Measurements from ENCODE around the gene CHD9NB. TPM values are rescaled to one million over a fixed set of nuclear protein-coding genes. Genes with fewer than 3 reads are reported as not detected.
A peak's percentile ranks its signal among the peaks of the same experiment; 100 is the strongest.

The CHD9NB gene
- total and polyA plus RNA-seq, 2 experiments from 2014 or later = 0.81 to 2.3 TPM

DNA sequence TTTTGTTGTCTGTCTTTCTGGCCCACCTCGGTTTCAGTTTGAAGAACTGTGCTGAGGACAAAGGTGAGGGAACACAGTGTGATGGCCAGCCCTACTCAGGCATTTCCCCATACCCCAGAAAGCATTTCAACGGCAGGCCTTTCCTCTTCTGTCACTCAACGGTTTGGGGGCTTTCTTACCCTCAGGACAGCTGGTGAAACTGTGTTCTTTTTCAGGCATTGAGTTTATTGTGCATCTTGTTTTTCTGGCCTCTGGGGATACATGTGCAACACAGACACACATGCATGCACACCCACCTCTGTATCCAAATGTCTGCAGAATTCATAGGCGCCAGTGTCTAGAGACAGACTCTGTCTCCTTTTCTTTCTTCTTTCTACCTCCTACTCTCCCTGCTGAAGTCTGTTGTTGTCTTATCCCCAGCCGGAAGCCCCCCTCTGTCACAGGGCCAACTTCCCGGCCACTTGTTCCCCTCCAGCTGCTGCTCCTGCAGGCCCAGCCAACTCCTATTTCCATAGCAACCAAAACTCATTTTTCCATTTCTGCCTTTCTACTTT, 19.1 kb upstream of the CHD9NB start:
- Histone ChIP-seq H3K9me3 (ENCODE audit: low read depth) (no peaks in the 10 kb centered on the region), H3K4me2 (peak overlapping the region; percentile 58), H2AFZ (no peak overlapping the region), H3K36me3 (replicated peaks; ENCODE audit: insufficient read depth, low read depth) (no peaks in the 10 kb centered on the region), H3K79me2 (peaks cover 73% of the 10 kb centered on the region), H3K27me3 (no peaks in the 10 kb centered on the region), H3K4me1 (ENCODE audit: insufficient read depth) (peaks cover 6% of the 10 kb centered on the region), H3K9me2 (replicated peaks; ENCODE audit: insufficient read depth) (no peaks in the 10 kb centered on the region), H4K20me1 (ENCODE audit: insufficient read depth, poor library complexity, severe bottlenecking) (no peaks in the 10 kb centered on the region), H3K4me3 (no peak overlapping the region), H3K27ac (peak overlapping the region; percentile 84)
- TF ChIP-seq EZH2 (IDR thresholded peaks at IDR 0.05; ENCODE audit: borderline replicate concordance) = no peak
- no peak for TF ChIP-seq EZH2phosphoT487 (IDR thresholded peaks at IDR 0.05; ENCODE audit: low read depth, severe bottlenecking, unreplicated experiment)
- TF ChIP-seq, protein P1, sequence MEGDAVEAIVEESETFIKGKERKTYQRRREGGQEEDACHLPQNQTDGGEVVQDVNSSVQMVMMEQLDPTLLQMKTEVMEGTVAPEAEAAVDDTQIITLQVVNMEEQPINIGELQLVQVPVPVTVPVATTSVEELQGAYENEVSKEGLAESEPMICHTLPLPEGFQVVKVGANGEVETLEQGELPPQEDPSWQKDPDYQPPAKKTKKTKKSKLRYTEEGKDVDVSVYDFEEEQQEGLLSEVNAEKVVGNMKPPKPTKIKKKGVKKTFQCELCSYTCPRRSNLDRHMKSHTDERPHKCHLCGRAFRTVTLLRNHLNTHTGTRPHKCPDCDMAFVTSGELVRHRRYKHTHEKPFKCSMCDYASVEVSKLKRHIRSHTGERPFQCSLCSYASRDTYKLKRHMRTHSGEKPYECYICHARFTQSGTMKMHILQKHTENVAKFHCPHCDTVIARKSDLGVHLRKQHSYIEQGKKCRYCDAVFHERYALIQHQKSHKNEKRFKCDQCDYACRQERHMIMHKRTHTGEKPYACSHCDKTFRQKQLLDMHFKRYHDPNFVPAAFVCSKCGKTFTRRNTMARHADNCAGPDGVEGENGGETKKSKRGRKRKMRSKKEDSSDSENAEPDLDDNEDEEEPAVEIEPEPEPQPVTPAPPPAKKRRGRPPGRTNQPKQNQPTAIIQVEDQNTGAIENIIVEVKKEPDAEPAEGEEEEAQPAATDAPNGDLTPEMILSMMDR (IDR thresholded peaks at IDR 0.05; ENCODE audit: poor library complexity) = no peak
- no peak for DNase-seq (ENCODE audit: low spot score)
- WGBS (ENCODE audit: low lambda C conversion rate, missing lambda C conversion rate) = 55% methylated on average over 6 of the region's 6 CpGs

DNA sequence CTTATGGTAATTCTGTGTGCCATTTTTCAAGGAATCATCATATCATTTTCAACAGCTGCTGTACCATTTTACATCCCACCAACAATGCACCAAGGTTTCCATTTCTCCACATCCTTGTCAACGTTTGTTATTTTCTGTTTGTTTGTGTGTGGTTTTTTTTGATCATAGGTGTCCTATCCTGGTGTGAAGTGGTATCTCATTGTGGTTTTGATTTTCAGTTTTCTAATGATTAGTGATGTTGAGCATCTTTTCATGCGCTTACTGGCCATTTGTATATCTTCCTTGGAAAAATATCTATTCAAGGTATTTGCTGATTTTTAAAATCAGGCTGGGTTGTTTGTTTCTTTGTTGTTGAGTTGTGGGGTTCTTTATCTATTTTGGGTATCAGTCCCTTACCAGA, 17.1 kb upstream of the CHD9NB start:
- Histone ChIP-seq H3K36me3 (replicated peaks; ENCODE audit: insufficient read depth, low read depth) (no peaks in the 10 kb centered on the region), H3K27ac (no peak overlapping the region), H3K4me2 (no peak overlapping the region), H3K27me3 (no peaks in the 10 kb centered on the region), H3K9me2 (replicated peaks; ENCODE audit: insufficient read depth) (no peaks in the 10 kb centered on the region), H3K9me3 (ENCODE audit: low read depth) (no peaks in the 10 kb centered on the region), H3K79me2 (peaks cover 60% of the 10 kb centered on the region), H3K4me3 (no peak overlapping the region), H4K20me1 (ENCODE audit: insufficient read depth, poor library complexity, severe bottlenecking) (no peaks in the 10 kb centered on the region), H3K4me1 (ENCODE audit: insufficient read depth) (peaks cover 6% of the 10 kb centered on the region), H2AFZ (no peak overlapping the region)
- WGBS (ENCODE audit: low lambda C conversion rate, missing lambda C conversion rate) = 92% methylated on average over 2 of the region's 2 CpGs
- DNase-seq (ENCODE audit: low spot score) = no peak
- TF ChIP-seq EZH2 (IDR thresholded peaks at IDR 0.05; ENCODE audit: borderline replicate concordance) (no peak), EZH2phosphoT487 (IDR thresholded peaks at IDR 0.05; ENCODE audit: low read depth, severe bottlenecking, unreplicated experiment) (no peak)
- TF ChIP-seq, protein P1 (IDR thresholded peaks at IDR 0.05; ENCODE audit: poor library complexity) = no peak

DNA sequence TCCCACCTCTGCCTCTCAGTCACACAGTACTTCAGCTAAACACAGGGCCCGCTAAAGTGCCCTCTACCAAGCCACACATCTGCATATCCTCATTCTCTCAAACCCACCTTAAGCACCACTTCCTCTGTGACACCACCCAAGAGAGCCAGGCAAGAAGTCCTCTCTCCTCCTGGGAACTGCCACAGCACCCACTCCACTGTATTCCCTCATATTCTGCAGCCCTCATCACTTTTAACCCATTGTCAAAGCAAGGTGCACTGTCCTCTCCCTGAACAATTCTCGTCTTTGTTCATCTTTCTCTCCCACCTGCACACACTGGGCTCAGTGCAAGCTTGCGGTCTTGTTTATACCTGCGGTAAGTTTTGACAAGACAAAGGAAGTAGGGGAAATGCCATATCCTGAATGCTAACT, 15.7 kb upstream of the CHD9NB start:
- no peaks in the 10 kb centered on the region for H3K36me3 ChIP-seq (replicated peaks; ENCODE audit: insufficient read depth, low read depth)
- no peaks in the 10 kb centered on the region for H3K27me3 ChIP-seq
- H3K9me2 ChIP-seq (replicated peaks; ENCODE audit: insufficient read depth) = no peaks in the 10 kb centered on the region
- no peak for DNase-seq (ENCODE audit: low spot score)
- no peak overlapping the region for H2AFZ ChIP-seq
- peaks cover 58% of the 10 kb centered on the region for H3K79me2 ChIP-seq
- H3K4me3 ChIP-seq = no peak overlapping the region
- no peak overlapping the region for H3K4me2 ChIP-seq
- H3K9me3 ChIP-seq (ENCODE audit: low read depth) = no peaks in the 10 kb centered on the region
- peaks cover 6% of the 10 kb centered on the region for H3K4me1 ChIP-seq (ENCODE audit: insufficient read depth)
- no peak for TF ChIP-seq EZH2 (IDR thresholded peaks at IDR 0.05; ENCODE audit: borderline replicate concordance)
- TF ChIP-seq, protein P1 (IDR thresholded peaks at IDR 0.05; ENCODE audit: poor library complexity) = no peak
- TF ChIP-seq EZH2phosphoT487 (IDR thresholded peaks at IDR 0.05; ENCODE audit: low read depth, severe bottlenecking, unreplicated experiment) = no peak
- H3K27ac ChIP-seq = no peak overlapping the region
- 97% methylated on average over 4 of the region's 4 CpGs for WGBS (ENCODE audit: low lambda C conversion rate, missing lambda C conversion rate)
- no peaks in the 10 kb centered on the region for H4K20me1 ChIP-seq (ENCODE audit: insufficient read depth, poor library complexity, severe bottlenecking)
